ENCODE data around the gene LANCL3.

- TF ChIP-seq POLR2A (IDR thresholded peaks at IDR 0.05; ENCODE audit: low read length) (no peak), SREBF2 (IDR thresholded peaks at IDR 0.05) (no peak), EHMT2 (IDR thresholded peaks at IDR 0.05; ENCODE audit: low read depth) (no peak), FOSL2 (IDR thresholded peaks at IDR 0.05) (no peak), FOSL2 (CRISPR knock-in tag; IDR thresholded peaks at IDR 0.05) (no peak), REST (IDR thresholded peaks at IDR 0.05) (no peak), MAX (IDR thresholded peaks at IDR 0.05) (no peak), EP300 (IDR thresholded peaks at IDR 0.05) (no peak), POLR2AphosphoS2 (conservative IDR thresholded peaks at IDR 0.05; ENCODE audit: low read length) (no peak), HEYL (CRISPR knock-in tag; IDR thresholded peaks at IDR 0.05) (no peak), RFX5 (IDR thresholded peaks at IDR 0.05) (no peak), KDM1A (IDR thresholded peaks at IDR 0.05; ENCODE audit: low read depth) (no peak)
- TF ChIP-seq, protein P1, sequence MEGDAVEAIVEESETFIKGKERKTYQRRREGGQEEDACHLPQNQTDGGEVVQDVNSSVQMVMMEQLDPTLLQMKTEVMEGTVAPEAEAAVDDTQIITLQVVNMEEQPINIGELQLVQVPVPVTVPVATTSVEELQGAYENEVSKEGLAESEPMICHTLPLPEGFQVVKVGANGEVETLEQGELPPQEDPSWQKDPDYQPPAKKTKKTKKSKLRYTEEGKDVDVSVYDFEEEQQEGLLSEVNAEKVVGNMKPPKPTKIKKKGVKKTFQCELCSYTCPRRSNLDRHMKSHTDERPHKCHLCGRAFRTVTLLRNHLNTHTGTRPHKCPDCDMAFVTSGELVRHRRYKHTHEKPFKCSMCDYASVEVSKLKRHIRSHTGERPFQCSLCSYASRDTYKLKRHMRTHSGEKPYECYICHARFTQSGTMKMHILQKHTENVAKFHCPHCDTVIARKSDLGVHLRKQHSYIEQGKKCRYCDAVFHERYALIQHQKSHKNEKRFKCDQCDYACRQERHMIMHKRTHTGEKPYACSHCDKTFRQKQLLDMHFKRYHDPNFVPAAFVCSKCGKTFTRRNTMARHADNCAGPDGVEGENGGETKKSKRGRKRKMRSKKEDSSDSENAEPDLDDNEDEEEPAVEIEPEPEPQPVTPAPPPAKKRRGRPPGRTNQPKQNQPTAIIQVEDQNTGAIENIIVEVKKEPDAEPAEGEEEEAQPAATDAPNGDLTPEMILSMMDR (IDR thresholded peaks at IDR 0.05): no peak
- TF ChIP-seq, protein P2, sequence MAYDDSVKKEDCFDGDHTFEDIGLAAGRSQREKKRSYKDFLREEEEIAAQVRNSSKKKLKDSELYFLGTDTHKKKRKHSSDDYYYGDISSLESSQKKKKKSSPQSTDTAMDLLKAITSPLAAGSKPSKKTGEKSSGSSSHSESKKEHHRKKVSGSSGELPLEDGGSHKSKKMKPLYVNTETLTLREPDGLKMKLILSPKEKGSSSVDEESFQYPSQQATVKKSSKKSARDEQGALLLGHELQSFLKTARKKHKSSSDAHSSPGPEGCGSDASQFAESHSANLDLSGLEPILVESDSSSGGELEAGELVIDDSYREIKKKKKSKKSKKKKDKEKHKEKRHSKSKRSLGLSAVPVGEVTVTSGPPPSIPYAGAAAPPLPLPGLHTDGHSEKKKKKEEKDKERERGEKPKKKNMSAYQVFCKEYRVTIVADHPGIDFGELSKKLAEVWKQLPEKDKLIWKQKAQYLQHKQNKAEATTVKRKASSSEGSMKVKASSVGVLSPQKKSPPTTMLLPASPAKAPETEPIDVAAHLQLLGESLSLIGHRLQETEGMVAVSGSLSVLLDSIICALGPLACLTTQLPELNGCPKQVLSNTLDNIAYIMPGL (CRISPR knock-in tag; IDR thresholded peaks at IDR 0.05; ENCODE audit: borderline replicate concordance): no peak
Measured at GRCh38 chrX:37608156-37608555, 36.7 kb downstream of the LANCL3 start.
